Uterus (tissue), 4 donors: Measurements from ENCODE around the gene YWHAG. TPM values are rescaled to one million over a fixed set of nuclear protein-coding genes. Genes with fewer than 3 reads are reported as not detected.
A peak's percentile ranks its signal among the peaks of the same experiment; 100 is the strongest.

Experiments
- DNase-seq, 2 donors: peaks; one replicate each; pipeline ENCODE4 v3.0.0-alpha.2; 2019 to 2020
- H3K27ac ChIP-seq, 2 donors: fragments of 200-600 bp; sonication (generic); 1 replicate in 1 of 2; 2 replicates in 1 of 2; pipeline ENCODE4 v1.5.1; 2016 to 2018
- H3K27me3 ChIP-seq, 2 donors: fragments of 200-600 bp; sonication (generic); one replicate each; pipeline ENCODE4 v1.5.1; 2018 to 2019; ENCODE audit warnings: control low read depth in 1 of 2
- H3K36me3 ChIP-seq, 2 donors: fragments of 200-600 bp; sonication (generic); one replicate each; pipeline ENCODE4 v1.5.1; 2019; ENCODE audit warnings: control low read depth in 1 of 2
- H3K4me1 ChIP-seq, 2 donors: fragments of 200-600 bp; sonication (generic); one replicate each; pipeline ENCODE4 v1.5.1; 2018 to 2019; ENCODE audit warnings: control low read depth in 1 of 2
- H3K4me3 ChIP-seq, 2 donors: fragments of 200-600 bp; sonication (generic); 1 replicate in 1 of 2; 2 replicates in 1 of 2; pipeline ENCODE4 v1.5.1; 2018 to 2019; ENCODE audit warnings: mild to moderate bottlenecking in 1 of 2
- H3K9me3 ChIP-seq, 2 donors: fragments of 200-600 bp; sonication (generic); one replicate each; pipeline ENCODE4 v1.5.1; 2019; ENCODE audit warnings: control low read depth in 1 of 2
- CTCF ChIP-seq, 4 experiments: fragments of 200-600 bp in 2 of 4; fragments of 450-650 bp in 2 of 4; sonication (generic) in 2 of 4; IDR thresholded peaks; one replicate each; pipeline ENCODE4 v1.5.1; 2016 to 2019; ENCODE audit warnings: antibody characterized with exemption in 4 of 4, mild to moderate bottlenecking in 2 of 4, moderate library complexity in 1 of 4
- POLR2A ChIP-seq, 2 donors: fragments of 450-650 bp; IDR thresholded peaks; one replicate each; pipeline ENCODE4 v1.6.1; 2016; ENCODE audit warnings: antibody characterized with exemption in 2 of 2, mild to moderate bottlenecking in 1 of 2, moderate library complexity in 1 of 2
- intact Hi-C: fragments of 100-400 bp; cut with DNase I; formaldehyde crosslinking; loops from one replicate; pipeline ENCODE4 v1.15.1; 2023; ENCODE audit warnings: low total_unique reads
- total RNA-seq, 4 donors: library from RNA; depleted of rRNA in 3 of 4; stranded (reverse); fragments of >200 nt in 3 of 4; gene quantifications; one replicate each; pipeline versions ENCODE4 v1.1.0 to v1.2.4, GENCODE V29; 2014 to 2023
- donor health status: DM: yes; HTN: yes; CAD: no.

YWHAG gene
- total RNA-seq, 4 donors from 2014 or later, result 17.9 to 109 (median 50.4) TPM

GRCh38 chr7:76334320-76334967, 24.3 kb downstream of the YWHAG start:
- Histone ChIP-seq H3K4me1 (peaks cover 0 to 7% of the 10 kb centered on the region in 2 donors), H3K9me3 (no peaks in the 10 kb centered on the region), H3K27me3 (no peaks in the 10 kb centered on the region), H3K36me3 (no peaks in the 10 kb centered on the region), H3K27ac (peak overlapping the region in 1 of 2 donors; percentile 67), H3K4me3 (no peak overlapping the region)
- DNase-seq, result no peak
- intact Hi-C loops, result no loop called here
- TF ChIP-seq POLR2A (IDR thresholded peaks at IDR 0.05), result no peak

GRCh38 chr7:76333511-76334101, 25.2 kb downstream of the YWHAG start:
- peak overlapping the region; percentile 27 to 67 for H3K27ac ChIP-seq
- peaks cover 0 to 7% of the 10 kb centered on the region in 2 donors for H3K4me1 ChIP-seq
- no peak overlapping the region for H3K4me3 ChIP-seq
- no peaks in the 10 kb centered on the region for H3K27me3 ChIP-seq
- TF ChIP-seq CTCF (IDR thresholded peaks at IDR 0.05) (no peak), POLR2A (IDR thresholded peaks at IDR 0.05) (no peak)
- intact Hi-C loops, result no loop called here
- H3K9me3 ChIP-seq, result no peaks in the 10 kb centered on the region
- H3K36me3 ChIP-seq, result no peaks in the 10 kb centered on the region
- peak in 1 of 2 donors; percentile 20 for DNase-seq

GRCh38 chr7:76332078-76332477, 26.7 kb downstream of the YWHAG start:
- H3K9me3 ChIP-seq, result no peaks in the 10 kb centered on the region
- no peaks in the 10 kb centered on the region for H3K36me3 ChIP-seq
- peaks cover 0 to 7% of the 10 kb centered on the region in 2 donors for H3K4me1 ChIP-seq
- DNase-seq, result no peak
- intact Hi-C loops, result no loop called here
- H3K27me3 ChIP-seq, result no peaks in the 10 kb centered on the region
- H3K4me3 ChIP-seq, result no peak overlapping the region
- H3K27ac ChIP-seq, result no peak overlapping the region
- TF ChIP-seq CTCF (IDR thresholded peaks at IDR 0.05), result no peak
- TF ChIP-seq POLR2A (IDR thresholded peaks at IDR 0.05), result no peak

GRCh38 chr7:76330673-76331072, 28.1 kb downstream of the YWHAG start:
- no peaks in the 10 kb centered on the region for H3K36me3 ChIP-seq
- intact Hi-C loops, result no loop called here
- H3K27ac ChIP-seq, result no peak overlapping the region
- H3K9me3 ChIP-seq, result no peaks in the 10 kb centered on the region
- no peak overlapping the region for H3K4me3 ChIP-seq
- no peak for DNase-seq
- H3K27me3 ChIP-seq, result no peaks in the 10 kb centered on the region
- peaks cover 0 to 7% of the 10 kb centered on the region in 2 donors for H3K4me1 ChIP-seq
- no peak for TF ChIP-seq POLR2A (IDR thresholded peaks at IDR 0.05)
- TF ChIP-seq CTCF (IDR thresholded peaks at IDR 0.05), result no peak

- no peak overlapping the region for H3K4me3 ChIP-seq
- no peaks in the 10 kb centered on the region for H3K36me3 ChIP-seq
- TF ChIP-seq CTCF (IDR thresholded peaks at IDR 0.05) (no peak), POLR2A (IDR thresholded peaks at IDR 0.05) (no peak)
- DNase-seq, result no peak
- H3K9me3 ChIP-seq, result no peaks in the 10 kb centered on the region
- H3K27ac ChIP-seq, result no peak overlapping the region
- no peaks in the 10 kb centered on the region for H3K27me3 ChIP-seq
- peaks cover 0 to 7% of the 10 kb centered on the region in 2 donors for H3K4me1 ChIP-seq
- intact Hi-C loops, result no loop called here
Observed at GRCh38 chr7:76330261-76330660, 28.5 kb downstream of the YWHAG start.
